Kidney (tissue), 14 donors: ENCODE results near the gene TRIM4. TPM values are rescaled to one million over a fixed set of nuclear protein-coding genes. Genes with fewer than 3 reads are reported as not detected.
"Not testable (repeated sequence)": the region's sequence is repeated elsewhere in the genome, so short reads cannot be mapped to it uniquely, and the experiment has no call there.

Experiments used
- DNase-seq, 5 donors: peaks; one replicate each; pipeline ENCODE4 v3.0.0-alpha.2; 2013 to 2020
- FAIRE-seq: peaks from 2 replicates; lab custom pipeline; 2012; peaks lifted over from hg19 to GRCh38; lab: Jason Lieb, UNC
- H3K27ac ChIP-seq, 2 donors: one replicate each; pipeline ENCODE4 v1.7.0; 2013; ENCODE audit warnings: low read depth in 2 of 2, low read length in 2 of 2, inconsistent platforms in 1 of 2
- H3K27me3 ChIP-seq: one replicate; pipeline ENCODE4 v1.7.1; 2013; ENCODE audit warnings: low read length, inconsistent platforms; ENCODE audit not compliant: control insufficient read depth, insufficient read depth
- H3K36me3 ChIP-seq, 3 donors: one replicate each; pipeline versions ENCODE4 v1.7.0 to v1.7.1; 2013; ENCODE audit warnings: low read length in 3 of 3, control low read depth in 1 of 3, inconsistent platforms in 1 of 3; ENCODE audit not compliant: insufficient read depth in 3 of 3, control insufficient read depth in 2 of 3
- H3K4me1 ChIP-seq, 3 donors: one replicate each; pipeline versions ENCODE4 v1.7.0 to v1.7.1; 2013; ENCODE audit warnings: low read length in 3 of 3, inconsistent platforms in 1 of 3, low read depth in 1 of 3; ENCODE audit not compliant: control insufficient read depth in 2 of 3, insufficient read depth in 2 of 3
- H3K4me3 ChIP-seq, 3 donors: one replicate each; pipeline versions ENCODE4 v1.7.0 to v1.8.1; 2013; ENCODE audit warnings: low read length in 3 of 3, control low read depth in 1 of 3, inconsistent platforms in 1 of 3
- H3K9ac ChIP-seq, 3 donors: one replicate each; pipeline versions ENCODE4 v1.7.0 to v1.7.1; 2013; ENCODE audit warnings: low read length in 3 of 3, control low read depth in 1 of 3, inconsistent platforms in 1 of 3
- H3K9me3 ChIP-seq, 3 donors: one replicate each; pipeline versions ENCODE4 v1.7.0 to v1.7.1; 2013; ENCODE audit warnings: low read length in 3 of 3, control low read depth in 1 of 3, inconsistent platforms in 1 of 3; ENCODE audit not compliant: control insufficient read depth in 2 of 3, insufficient read depth in 1 of 3
- CTCF ChIP-seq: IDR thresholded peaks from 3 replicates; pipeline ENCODE4 v1.5.1; 2012; ENCODE audit warnings: mild to moderate bottlenecking, moderate library complexity, borderline replicate concordance; ENCODE audit not compliant: insufficient read depth; ENCODE audit errors: extremely low read depth
- intact Hi-C: fragments of 100-400 bp; cut with DNase I; formaldehyde crosslinking; loops from one replicate; pipeline ENCODE4 v1.11.1; 2022
- polyA plus RNA-seq: library from polyadenylated mRNA; stranded (reverse); fragments of 350-450 nt; fragmentation: Illumina TruSeq; extraction: RNeasy Lipid Tissue Mini Kit (QIAGEN cat#74804); gene quantifications from one replicate; pipeline ENCODE4 v1.2.3, GENCODE V29; 2014; ENCODE audit warnings: low read depth, low replicate concordance; ENCODE audit not compliant: insufficient read depth
- total RNA-seq: library from RNA; stranded (reverse); fragmentation: NEBNext Ultra II Directional; extraction: Animal tissue kit (Norgen Biotek cat#: 25700); gene quantifications from one replicate; pipeline ENCODE4 v1.2.1, GENCODE V29; 2021
- donor health status: control.
- donor health status: control.
- donor health status: control.
- donor health status: control.
- donor health status: control.
- donor health status: DM: yes; HTN: yes; CAD: no.
- donor health status: Normal renal cell carcinoma (clear cell type).

Gene TRIM4
- total and polyA plus RNA-seq, 2 donors from 2014 or later = 15.4 to 30.9 TPM

DNA sequence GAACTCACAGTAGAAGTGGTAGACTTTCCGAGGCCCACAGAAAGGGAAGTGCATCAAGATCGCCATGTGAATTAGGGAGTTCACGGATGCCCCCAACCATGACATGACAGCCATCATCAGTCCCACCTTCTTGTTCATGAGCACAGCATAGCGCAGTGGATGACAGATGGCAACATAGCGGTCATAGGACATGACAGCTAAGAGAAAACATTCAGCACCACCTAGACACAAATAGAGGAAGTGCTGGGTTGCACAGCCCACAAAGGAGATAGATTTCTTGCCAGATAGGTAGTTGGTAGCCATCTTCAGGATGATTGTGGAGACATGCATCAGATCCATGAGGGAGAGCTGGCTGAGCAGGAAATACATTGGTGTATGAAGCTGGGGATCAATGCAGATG is 42.8 kb downstream of the TRIM4 start:
- DNase-seq (no peak), FAIRE-seq (no peak)
- Histone ChIP-seq H3K36me3 (no peaks in the 10 kb centered on the region), H3K9me3 (no peaks in the 10 kb centered on the region), H3K27me3 (no peaks in the 10 kb centered on the region), H3K9ac (no peak overlapping the region), H3K4me3 (no peak overlapping the region), H3K4me1 (no peaks in the 10 kb centered on the region), H3K27ac (no peak overlapping the region)
- intact Hi-C loops = no loop called here
- no peak for TF ChIP-seq CTCF

- Histone ChIP-seq H3K27me3 (no peaks in the 10 kb centered on the region), H3K4me1 (no peaks in the 10 kb centered on the region), H3K4me3 (no peak overlapping the region), H3K27ac (no peak overlapping the region), H3K9ac (no peak overlapping the region), H3K9me3 (peaks cover 0 to 6% (median 4%) of the 10 kb centered on the region in 3 donors), H3K36me3 (no peaks in the 10 kb centered on the region)
- DNase-seq (no peak), FAIRE-seq (no peak)
- TF ChIP-seq CTCF = no peak
- intact Hi-C loops = no loop called here
These were observed 51.1 kb downstream of the TRIM4 start for GRCh38 chr7:99868246-99868645.

- DNase-seq, H3K27me3 ChIP-seq, FAIRE-seq, H3K4me3 ChIP-seq, H3K9ac ChIP-seq, H3K36me3 ChIP-seq, H3K4me1 ChIP-seq, H3K9me3 ChIP-seq, intact Hi-C loops, H3K27ac ChIP-seq: not testable (repeated sequence)
These were observed 51.9 kb downstream of the TRIM4 start for GRCh38 chr7:99867477-99867876.

DNA sequence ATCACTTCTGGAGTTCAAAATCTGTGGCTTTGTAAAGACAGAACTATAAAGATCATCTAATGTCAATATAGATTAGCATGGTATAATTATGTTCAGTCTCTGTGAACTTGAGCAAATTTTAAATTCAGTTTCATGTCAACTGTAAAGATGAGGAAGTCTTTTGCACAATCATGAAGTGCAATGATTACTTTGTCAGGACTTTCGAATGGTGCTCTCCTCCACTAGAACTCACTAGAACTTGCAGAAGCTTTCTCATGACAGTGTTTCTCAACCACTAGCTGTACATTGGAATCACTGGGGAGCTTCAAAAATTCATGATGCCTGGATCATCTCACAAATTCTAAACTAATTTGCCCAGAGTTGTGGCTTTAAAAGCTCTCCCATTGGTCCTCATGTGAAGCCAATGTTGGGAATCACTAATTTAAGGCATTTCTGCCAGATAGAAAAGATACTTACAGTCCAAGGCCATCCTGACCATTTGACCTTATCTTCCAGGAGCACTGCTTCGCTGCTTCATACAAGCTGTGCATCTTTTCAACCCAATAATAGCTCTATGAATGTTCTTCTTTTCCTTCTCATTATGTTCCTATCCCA is 55.4 kb downstream of the TRIM4 start:
- peaks cover 0 to 2% (median 0%) of the 10 kb centered on the region in 3 donors for H3K4me1 ChIP-seq
- DNase-seq (no peak), FAIRE-seq (no peak)
- no peaks in the 10 kb centered on the region for H3K27me3 ChIP-seq
- TF ChIP-seq CTCF = no peak
- no peaks in the 10 kb centered on the region for H3K36me3 ChIP-seq
- intact Hi-C loops = no loop called here
- no peak overlapping the region for H3K27ac ChIP-seq
- peaks cover 0 to 6% (median 4%) of the 10 kb centered on the region in 3 donors for H3K9me3 ChIP-seq
- no peak overlapping the region for H3K9ac ChIP-seq
- no peak overlapping the region for H3K4me3 ChIP-seq
